Left ventricle myocardium inferior (tissue), 1 donor: ENCODE results near the gene ZNF749. TPM values are rescaled to one million over a fixed set of nuclear protein-coding genes. Genes with fewer than 3 reads are reported as not detected.
"Not testable (repeated sequence)": the region's sequence is repeated elsewhere in the genome, so short reads cannot be mapped to it uniquely, and the experiment has no call there.

ENCODE experiments used
- DNase-seq: peaks from one replicate; pipeline ENCODE4 v3.0.0-alpha.2; 2020
- H3K27ac ChIP-seq: fragments of 200-600 bp; replicated peaks from 2 replicates; pipeline ENCODE4 v1.8.0; 2021
- H3K27me3 ChIP-seq: fragments of 200-600 bp; 2 replicates; pipeline ENCODE4 v1.8.0; 2021; ENCODE audit warnings: low read depth
- H3K36me3 ChIP-seq: fragments of 200-600 bp; 2 replicates; pipeline ENCODE4 v1.8.0; 2021
- H3K4me1 ChIP-seq: fragments of 200-600 bp; 2 replicates; pipeline ENCODE4 v1.8.0; 2021
- H3K4me3 ChIP-seq: fragments of 200-600 bp; 2 replicates; pipeline ENCODE4 v1.8.0; 2021; ENCODE audit warnings: mild to moderate bottlenecking, moderate library complexity
- H3K9me3 ChIP-seq: fragments of 200-600 bp; replicated peaks from 2 replicates; pipeline ENCODE4 v1.8.0; 2021
- intact Hi-C: fragments of 100-400 bp; cut with micrococcal nuclease; formaldehyde crosslinking; loops from one replicate; pipeline ENCODE4 v1.11.0; 2022
- total RNA-seq: library from RNA; stranded (reverse); fragmentation: NEBNext Ultra II Directional; extraction: Animal tissue kit (Norgen Biotek cat#: 25700); gene quantifications from one replicate; pipeline ENCODE4 v1.2.1, GENCODE V29; 2021
- TF ChIP-seq, protein P1 (sequence below): fragments of 200-600 bp; IDR thresholded peaks from 2 replicates; pipeline ENCODE4 v1.8.0; 2021; ENCODE audit warnings: antibody characterized with exemption, mild to moderate bottlenecking, borderline replicate concordance
- donor health status: DM: no; HTN: yes; CAD: no; lungs with severe emphysema.

ZNF749 gene
- total RNA-seq, 1 donor from 2014 or later: 3.4 TPM

DNA sequence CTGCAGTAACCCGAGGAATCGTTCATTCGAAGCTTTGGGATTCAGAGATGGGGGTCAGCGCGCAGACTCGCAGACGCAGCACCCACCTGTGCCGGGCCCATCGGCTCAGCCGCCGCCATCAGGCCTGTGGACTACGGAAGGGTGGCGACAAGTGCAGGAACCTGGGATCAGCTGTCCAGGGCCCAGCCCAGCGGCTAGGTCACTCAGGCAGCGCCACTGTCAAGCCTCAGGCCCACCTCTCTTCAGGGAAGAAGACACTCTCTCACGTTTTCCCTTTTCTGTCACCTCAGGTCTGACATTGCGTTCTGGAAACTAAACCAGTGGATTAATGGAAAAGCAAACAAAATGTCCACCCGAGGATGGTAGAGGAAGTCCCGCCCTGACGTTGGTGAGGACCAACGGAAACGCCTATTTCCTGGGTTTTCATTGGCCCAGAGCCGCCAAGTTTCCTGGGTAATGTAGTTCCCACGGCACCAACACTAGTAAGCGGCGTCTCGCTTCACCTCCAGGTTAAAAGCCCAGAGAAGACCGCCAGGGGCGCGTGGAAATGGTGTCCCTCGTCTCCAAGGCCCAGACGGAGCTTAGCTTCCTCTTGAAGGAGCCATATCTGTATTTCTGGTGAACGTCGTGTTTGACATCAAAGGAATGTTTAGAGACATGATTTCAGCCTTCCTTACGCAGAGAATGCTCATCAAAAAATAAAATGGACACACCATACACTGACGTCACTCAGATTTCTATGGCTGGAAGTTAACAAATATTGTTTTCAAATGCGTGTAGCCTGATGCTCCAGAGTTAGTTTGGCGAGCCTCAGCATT, 42.3 kb downstream of the ZNF749 start, which contains the start of gene ZNF772:
Gene ZNF772 (minus strand): TSS at position 376 of the 818 bp plus-strand sequence. CDS start 257 bp downstream, at position 119.
- Histone ChIP-seq H3K27ac (peak within 1 kb of the TSS; percentile 90), H3K27me3 (no peaks in the 10 kb centered on the region), H3K4me1 (peaks cover 28% of the 10 kb centered on the region), H3K4me3 (peak within 1 kb of the TSS; percentile 75), H3K9me3 (peaks cover 48% of the 10 kb centered on the region), H3K36me3 (peaks cover 42% of the 10 kb centered on the region)
- intact Hi-C loops: no loop called here
- peak; percentile 92 for DNase-seq
- TF ChIP-seq, protein P1, sequence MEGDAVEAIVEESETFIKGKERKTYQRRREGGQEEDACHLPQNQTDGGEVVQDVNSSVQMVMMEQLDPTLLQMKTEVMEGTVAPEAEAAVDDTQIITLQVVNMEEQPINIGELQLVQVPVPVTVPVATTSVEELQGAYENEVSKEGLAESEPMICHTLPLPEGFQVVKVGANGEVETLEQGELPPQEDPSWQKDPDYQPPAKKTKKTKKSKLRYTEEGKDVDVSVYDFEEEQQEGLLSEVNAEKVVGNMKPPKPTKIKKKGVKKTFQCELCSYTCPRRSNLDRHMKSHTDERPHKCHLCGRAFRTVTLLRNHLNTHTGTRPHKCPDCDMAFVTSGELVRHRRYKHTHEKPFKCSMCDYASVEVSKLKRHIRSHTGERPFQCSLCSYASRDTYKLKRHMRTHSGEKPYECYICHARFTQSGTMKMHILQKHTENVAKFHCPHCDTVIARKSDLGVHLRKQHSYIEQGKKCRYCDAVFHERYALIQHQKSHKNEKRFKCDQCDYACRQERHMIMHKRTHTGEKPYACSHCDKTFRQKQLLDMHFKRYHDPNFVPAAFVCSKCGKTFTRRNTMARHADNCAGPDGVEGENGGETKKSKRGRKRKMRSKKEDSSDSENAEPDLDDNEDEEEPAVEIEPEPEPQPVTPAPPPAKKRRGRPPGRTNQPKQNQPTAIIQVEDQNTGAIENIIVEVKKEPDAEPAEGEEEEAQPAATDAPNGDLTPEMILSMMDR: peak; percentile 82

DNA sequence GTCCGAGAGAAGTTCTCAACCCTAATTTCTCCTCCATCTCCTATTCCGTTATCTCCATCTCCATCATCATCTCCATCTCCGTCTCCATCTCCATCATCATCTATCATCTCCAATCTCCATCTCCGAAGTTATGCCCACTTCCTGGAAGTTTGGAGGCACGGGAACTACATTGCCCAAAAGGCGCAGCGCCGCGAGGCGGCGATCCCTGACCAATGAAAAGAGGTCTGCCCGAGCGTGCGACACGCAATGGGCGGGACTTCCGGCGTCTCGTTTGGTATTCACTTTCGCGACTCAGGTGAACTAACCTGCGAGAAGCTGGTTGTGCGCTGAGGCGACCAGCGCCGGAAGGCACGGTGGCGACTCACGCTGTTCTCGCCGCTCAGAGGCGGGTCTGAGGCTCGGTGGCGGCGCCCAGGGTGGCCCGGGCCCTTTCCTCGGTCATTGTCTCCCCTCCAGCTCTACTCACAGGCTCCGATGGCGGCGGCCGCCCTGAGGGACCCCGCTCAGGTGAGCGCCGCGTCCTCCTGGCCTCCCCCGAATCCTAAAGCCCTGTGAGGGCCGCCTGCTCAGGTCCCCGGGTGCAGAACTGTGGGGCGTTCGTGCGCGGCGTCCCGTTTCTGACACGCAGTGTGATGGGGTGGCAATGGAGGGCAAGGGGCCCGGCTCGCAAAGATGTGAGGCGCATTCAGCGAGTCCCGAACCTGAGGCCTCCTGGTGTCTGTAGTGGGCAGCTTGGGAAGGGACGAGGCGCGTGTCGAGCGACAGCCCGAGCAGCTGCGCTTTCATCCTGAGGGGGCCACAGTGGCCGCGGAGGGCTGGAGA, 52.6 kb downstream of the ZNF749 start, which contains the start of gene ZNF419:
Gene ZNF419 (plus strand): TSS at position 274 of the 822 bp plus-strand sequence. CDS start 201 bp downstream, at position 475.
- Histone ChIP-seq H3K4me1 (peaks cover 12% of the 10 kb centered on the region), H3K36me3 (peaks cover 27% of the 10 kb centered on the region), H3K27ac (peak within 1 kb of the TSS; percentile 81), H3K4me3 (peak within 1 kb of the TSS; percentile 97)
- peak; percentile 92 for DNase-seq
- H3K9me3 ChIP-seq, H3K27me3 ChIP-seq, intact Hi-C loops: not testable (repeated sequence)

DNA sequence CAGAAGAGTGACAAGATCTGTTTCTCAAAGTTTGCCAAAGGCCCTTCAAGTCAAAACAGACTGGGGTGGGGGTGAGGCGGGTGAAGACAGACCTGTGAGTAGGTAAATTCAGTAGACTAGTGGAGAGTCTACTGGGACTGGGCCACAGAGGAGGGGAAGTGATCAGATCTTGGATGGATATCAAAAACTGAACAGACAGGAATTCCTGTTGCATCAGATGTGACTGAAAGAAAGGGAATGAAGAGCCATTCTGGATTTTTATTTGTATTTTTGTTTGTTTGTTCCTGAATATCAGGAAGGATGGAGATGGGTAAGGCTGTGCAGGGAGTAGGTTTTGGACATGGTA, 53.1 kb downstream of the ZNF749 start:
- peaks cover 33% of the 10 kb centered on the region for H3K36me3 ChIP-seq
- intact Hi-C loops: not testable (repeated sequence)
- H3K4me3 ChIP-seq: peak overlapping the region; percentile 97

More for the DNA sequence above, 53.1 kb downstream of the ZNF749 start:
- H3K4me1 ChIP-seq: peaks cover 12% of the 10 kb centered on the region
- H3K27ac ChIP-seq, H3K27me3 ChIP-seq, DNase-seq, H3K9me3 ChIP-seq: not testable (repeated sequence)

Other genes starting within 250 kb of the ZNF749 start
- 15.5 TPM for gene ZNF264, start 243.8 kb upstream of the ZNF749 start, total RNA-seq
- gene AURKC, start 204.3 kb upstream of the ZNF749 start, total RNA-seq: 1.2 TPM
- 8.4 TPM for gene ZNF805, start 194.7 kb upstream of the ZNF749 start, total RNA-seq
- gene ZNF460, start 154.8 kb upstream of the ZNF749 start, total RNA-seq: 24.0 TPM
- gene ZNF543, start 114.9 kb upstream of the ZNF749 start, total RNA-seq: 5.7 TPM
- gene ZNF304, start 84.1 kb upstream of the ZNF749 start, total RNA-seq: 8.0 TPM
- gene TRAPPC2B, start 71.8 kb upstream of the ZNF749 start, total RNA-seq: 11.4 TPM
- gene ZNF547, start 71.8 kb upstream of the ZNF749 start, total RNA-seq: 3.6 TPM
- 14.4 TPM for gene ZNF548, start 45.5 kb upstream of the ZNF749 start, total RNA-seq
- 8.9 TPM for gene ZNF17, start 24.2 kb upstream of the ZNF749 start, total RNA-seq
- gene VN1R1, start 21.8 kb downstream of the ZNF749 start, total RNA-seq: 3.3 TPM
- gene ZNF772, start 42.2 kb downstream of the ZNF749 start, total RNA-seq: 22.6 TPM
- gene ZNF419, start 52.4 kb downstream of the ZNF749 start, total RNA-seq: 9.0 TPM
- gene ZNF773, start 64.6 kb downstream of the ZNF749 start, total RNA-seq: 4.1 TPM
- 3.8 TPM for gene ZNF549, start 92.0 kb downstream of the ZNF749 start, total RNA-seq
- gene ZNF550, start 124.5 kb downstream of the ZNF749 start, total RNA-seq: 10.8 TPM
- gene ZNF416, start 143.6 kb downstream of the ZNF749 start, total RNA-seq: 4.6 TPM
- 4.0 TPM for gene ZIK1, start 148.8 kb downstream of the ZNF749 start, total RNA-seq
- 4.7 TPM for gene ZNF530, start 164.6 kb downstream of the ZNF749 start, total RNA-seq
- 13.3 TPM for gene ZNF134, start 178.9 kb downstream of the ZNF749 start, total RNA-seq
- gene ZNF211, start 197.8 kb downstream of the ZNF749 start, total RNA-seq: 10.0 TPM
- not detected for gene ZSCAN4, start 233.6 kb downstream of the ZNF749 start, total RNA-seq
- 3.6 TPM for gene ZNF551, start 246.7 kb downstream of the ZNF749 start, total RNA-seq